Occipital lobe (tissue), 2 donors: ENCODE results near the gene RAB12. TPM values are rescaled to one million over a fixed set of nuclear protein-coding genes. Genes with fewer than 3 reads are reported as not detected.

Experiments
- DNase-seq: peaks from one replicate; lab custom pipeline; 2025; lab: John Stamatoyannopoulos, UW
- total RNA-seq: library from RNA; depleted of rRNA; stranded (reverse); fragments of >200 nt; gene quantifications from one replicate; pipeline ENCODE4 v1.2.3, GENCODE V29; 2014

The RAB12 gene
- total RNA-seq, 1 donor from 2014 or later = 113 TPM

DNA sequence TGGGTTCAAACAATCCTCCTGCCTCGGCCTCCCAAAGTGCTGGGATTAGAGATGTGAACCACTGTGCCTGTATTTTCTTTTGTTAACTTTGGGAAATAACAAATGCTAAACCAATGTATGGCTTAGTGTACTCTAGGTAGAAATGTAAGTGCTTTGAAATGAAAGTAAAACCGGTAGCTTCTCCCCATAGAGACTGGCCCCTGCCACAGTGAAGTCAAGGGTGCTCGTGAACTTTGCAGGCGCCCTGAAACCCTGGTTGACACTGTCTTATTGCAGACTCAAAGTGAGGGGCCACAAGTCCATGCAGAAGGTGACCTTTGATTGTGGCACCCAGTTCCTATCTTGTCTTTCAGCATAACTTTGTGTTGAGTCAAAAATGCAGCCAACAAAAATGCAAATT, 72.0 kb downstream of the RAB12 start:
- no peak for DNase-seq

DNA sequence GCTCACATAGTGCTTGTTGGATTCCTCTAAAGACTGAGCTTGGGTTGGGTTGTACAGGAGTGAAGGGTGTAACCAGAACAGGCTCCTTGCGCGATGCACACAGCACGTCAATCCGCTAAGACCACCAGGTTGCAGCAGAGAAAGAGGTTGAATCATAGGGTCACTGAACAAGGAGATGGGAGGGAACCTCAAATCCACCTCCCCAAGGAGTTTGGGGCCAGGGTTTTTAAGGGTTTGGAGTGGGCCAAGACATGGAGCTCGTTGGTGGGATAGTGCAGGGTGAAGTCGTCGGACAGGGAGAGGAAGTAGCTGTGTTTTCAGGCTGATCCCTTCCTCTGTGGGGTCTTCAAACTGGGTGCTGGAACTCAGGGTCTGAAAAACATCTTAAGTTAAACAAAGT, 75.3 kb downstream of the RAB12 start:
- no peak for DNase-seq

DNA sequence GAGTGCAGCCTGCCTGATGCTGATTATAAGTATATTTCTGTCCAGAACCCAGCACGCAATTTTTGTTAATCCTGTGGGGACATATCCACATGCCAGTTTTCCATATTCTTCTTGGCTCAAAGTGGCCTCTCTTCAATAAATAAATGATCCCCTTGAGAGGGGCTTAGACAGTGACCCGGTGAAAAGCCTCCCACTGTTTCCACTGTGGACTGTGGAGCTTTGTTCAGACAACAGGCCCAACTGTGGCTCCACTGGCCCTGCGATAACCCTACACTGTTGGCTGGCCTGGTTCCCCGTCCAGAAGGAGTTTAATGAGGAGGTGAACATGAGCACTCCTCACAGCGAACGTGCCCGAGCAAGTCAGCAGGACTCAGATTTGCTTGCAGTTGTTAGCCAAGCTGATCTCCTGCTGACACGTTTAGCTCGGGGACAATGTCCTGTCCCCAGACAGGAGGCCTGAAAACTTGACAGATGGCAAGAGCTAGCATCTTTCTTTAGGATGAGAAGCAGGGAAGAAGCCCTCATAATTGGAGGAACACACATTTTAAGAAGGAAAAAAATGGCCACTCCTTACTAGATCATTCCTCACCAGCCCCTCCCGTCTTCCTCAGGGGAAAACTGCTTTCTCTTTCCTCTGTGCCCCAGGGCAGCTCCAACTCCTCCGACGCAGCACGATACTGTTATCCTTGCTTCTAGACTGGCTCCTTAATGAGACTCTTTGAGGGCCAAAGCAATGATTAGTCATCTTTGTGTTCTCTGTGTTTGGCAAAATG, 76.1 kb downstream of the RAB12 start:
- DNase-seq = no peak

DNA sequence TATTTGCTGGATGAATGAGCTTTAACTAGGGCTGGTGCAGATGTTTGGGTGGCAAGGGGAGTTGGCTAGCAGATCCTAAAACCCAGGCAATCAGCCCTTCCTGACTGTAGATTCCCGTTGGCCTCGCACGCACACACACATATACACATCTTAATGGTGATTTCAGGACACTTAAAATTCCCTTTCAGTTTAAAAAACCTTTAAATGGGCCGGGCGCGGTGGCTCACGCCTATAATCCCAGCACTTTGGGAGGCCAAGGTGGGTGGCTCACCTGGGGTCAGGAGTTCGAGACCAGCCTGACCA, 76.6 kb downstream of the RAB12 start:
- no peak for DNase-seq

DNA sequence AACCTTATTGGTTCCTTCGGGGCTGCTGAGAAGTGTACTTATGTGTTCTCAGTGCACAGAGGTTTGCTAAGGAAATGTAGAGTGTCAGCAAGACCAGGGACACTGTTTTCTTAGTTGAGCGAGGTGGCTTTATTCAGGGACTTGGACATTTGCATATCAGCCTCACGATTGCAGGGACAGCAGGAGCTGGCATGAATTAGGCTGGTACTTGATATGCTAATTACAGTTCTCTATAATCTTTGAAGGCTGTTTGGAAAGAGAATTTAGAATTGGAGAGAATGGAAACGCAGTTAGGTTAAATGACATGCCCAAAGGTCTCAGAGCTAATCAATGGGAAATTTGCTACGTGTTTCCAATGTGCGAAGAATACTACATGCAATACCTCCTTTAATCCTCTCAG, 77.4 kb downstream of the RAB12 start:
- no peak for DNase-seq

DNA sequence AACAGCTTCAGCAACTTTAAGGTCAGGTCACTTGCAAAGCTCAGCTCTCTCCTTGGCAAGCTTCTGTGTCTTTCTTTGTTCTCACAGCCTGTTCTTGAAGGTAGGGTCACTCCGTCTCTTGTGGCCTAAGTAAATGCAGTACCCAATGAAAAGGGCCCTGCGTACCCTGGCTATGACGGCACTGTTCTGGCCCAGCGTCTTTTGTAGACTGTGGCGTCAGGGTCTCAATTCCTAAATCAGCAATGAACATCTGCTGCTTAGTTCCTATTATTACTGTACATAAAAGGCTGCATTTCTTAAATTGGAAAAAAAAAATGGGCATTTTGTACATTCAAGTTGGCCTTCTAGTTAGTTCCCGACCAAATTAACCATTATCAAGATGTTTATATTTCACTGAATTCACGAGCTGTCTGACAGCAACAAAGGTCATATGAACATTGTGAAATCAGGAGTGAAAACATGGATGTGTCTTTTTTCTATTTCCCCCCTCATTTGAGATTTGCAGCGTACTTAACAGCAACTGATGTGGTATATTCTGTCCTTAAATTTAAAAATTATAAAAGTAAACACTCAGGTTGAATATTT, 79.1 kb downstream of the RAB12 start:
- no peak for DNase-seq

DNA sequence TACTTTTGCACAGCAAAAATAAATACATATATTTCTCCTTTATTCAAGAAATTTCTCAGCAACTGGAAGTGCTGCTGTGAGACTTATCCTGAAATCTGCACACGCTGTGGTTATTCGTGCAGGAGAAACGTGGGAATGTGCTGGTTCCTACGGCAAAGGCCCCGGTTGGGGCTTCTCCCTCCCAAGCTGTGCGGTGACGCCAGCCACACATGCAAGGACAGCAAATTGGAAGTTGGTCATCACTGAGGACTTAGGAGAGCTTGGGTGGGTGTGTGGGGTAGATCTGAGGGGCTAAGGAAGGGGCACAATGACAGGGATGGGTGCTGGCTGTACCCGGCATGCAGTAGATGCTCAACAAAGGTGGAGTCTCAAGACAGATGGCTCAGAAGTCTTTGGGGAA, 79.6 kb downstream of the RAB12 start:
- DNase-seq = no peak

Other genes with a start within 250 kb of the RAB12 start
- gene MTCL1, start 96.1 kb downstream of the RAB12 start, total RNA-seq = 24.6 TPM